Sigmoid colon (tissue), 7 donors: ENCODE data around the gene ESRRA. TPM values are rescaled to one million over a fixed set of nuclear protein-coding genes. Genes with fewer than 3 reads are reported as not detected.
"Not testable (repeated sequence)": the region's sequence is repeated elsewhere in the genome, so short reads cannot be mapped to it uniquely, and the experiment has no call there.

Experiments used
- DNase-seq: peaks from one replicate; pipeline ENCODE4 v3.0.0-alpha.2; 2019
- H3K27ac ChIP-seq, 4 donors: fragments of 200-600 bp; sonication (generic); one replicate each; pipeline ENCODE4 v1.5.1; 2016 to 2019; ENCODE audit warnings: mild to moderate bottlenecking in 1 of 4
- H3K27me3 ChIP-seq, 3 donors: fragments of 200-600 bp; sonication (generic); one replicate each; pipeline ENCODE4 v1.5.1; 2019; ENCODE audit warnings: mild to moderate bottlenecking in 1 of 3
- H3K36me3 ChIP-seq, 4 donors: fragments of 200-600 bp; sonication (generic); one replicate each; pipeline ENCODE4 v1.5.1; 2016 to 2019
- H3K4me1 ChIP-seq, 4 donors: fragments of 200-600 bp; sonication (generic); one replicate each; pipeline ENCODE4 v1.5.1; 2017 to 2019
- H3K4me3 ChIP-seq, 4 donors: fragments of 200-600 bp; sonication (generic); one replicate each; pipeline ENCODE4 v1.5.1; 2017 to 2019; ENCODE audit warnings: mild to moderate bottlenecking in 2 of 4, moderate library complexity in 1 of 4
- H3K9me3 ChIP-seq, 4 donors: fragments of 200-600 bp in 3 of 4; sonication (generic) in 3 of 4; one replicate each; pipeline versions ENCODE4 v1.5.1 to v1.6.1; 2013 to 2019
- EP300 ChIP-seq, 4 donors: sonication (generic); formaldehyde crosslinking; IDR thresholded peaks; one replicate each; pipeline ENCODE4 v1.6.1; 2017; ENCODE audit warnings: antibody characterized with exemption in 4 of 4
- POLR2A ChIP-seq, 2 donors: fragments of 450-650 bp; IDR thresholded peaks; one replicate each; pipeline ENCODE4 v1.6.1; 2016; ENCODE audit warnings: antibody characterized with exemption in 2 of 2, mild to moderate bottlenecking in 2 of 2, moderate library complexity in 2 of 2
- POLR2AphosphoS5 ChIP-seq, 4 donors: sonication (generic); formaldehyde crosslinking; IDR thresholded peaks; one replicate each; pipeline ENCODE4 v1.6.1; 2017; ENCODE audit warnings: antibody characterized with exemption in 4 of 4
- WGBS, 2 donors: extraction: QIAGEN DNeasy Blood & Tissue Kit; methylation state at CpG; one replicate each; pipeline ENCODE4 v1.1.7; 2013; 5-methylcytosine and 5-hydroxymethylcytosine counted together
- intact Hi-C: fragments of 100-400 bp; cut with DNase I; formaldehyde crosslinking; loops from one replicate; pipeline ENCODE4 v1.15.1; 2023
- polyA plus RNA-seq, 3 donors: library from polyadenylated mRNA; stranded (reverse); fragments of 200-250 nt; gene quantifications; one replicate each; pipeline ENCODE4 v1.2.3, GENCODE V29; 2013
- total RNA-seq, 4 donors: library from RNA; depleted of rRNA; stranded (reverse); fragments of >200 nt; gene quantifications; one replicate each; pipeline ENCODE4 v1.1.0, GENCODE V29; 2016
- TF ChIP-seq, protein P1 (sequence below), 4 experiments: fragments of 450-650 bp in 3 of 4; fragments of 200-600 bp in 1 of 4; IDR thresholded peaks; one replicate each; pipeline ENCODE4 v1.5.1; 2016 to 2019; ENCODE audit warnings: antibody characterized with exemption in 4 of 4, mild to moderate bottlenecking in 3 of 4, moderate library complexity in 2 of 4
- donor health status: healthy with polysubstance abuse.
- donor health status: Bipolar disorder and iron deficiency.
- donor health status: healthy.

The ESRRA gene
- total and polyA plus RNA-seq, 7 donors = 39.9 to 244 (median 48.7) TPM

GRCh38 chr11:64322925-64323260, 17.6 kb downstream of the ESRRA start:
- Histone ChIP-seq H3K36me3 (peaks cover 0 to 21% (median 0%) of the 10 kb centered on the region in 4 donors), H3K4me3 (no peak overlapping the region), H3K27ac (no peak overlapping the region), H3K4me1 (peaks cover 0 to 14% (median 13%) of the 10 kb centered on the region in 4 donors), H3K9me3 (no peaks in the 10 kb centered on the region), H3K27me3 (no peaks in the 10 kb centered on the region)
- TF ChIP-seq POLR2A (IDR thresholded peaks at IDR 0.05) (no peak), POLR2AphosphoS5 (IDR thresholded peaks at IDR 0.05) (no peak), EP300 (IDR thresholded peaks at IDR 0.05) (no peak)
- TF ChIP-seq, protein P1, sequence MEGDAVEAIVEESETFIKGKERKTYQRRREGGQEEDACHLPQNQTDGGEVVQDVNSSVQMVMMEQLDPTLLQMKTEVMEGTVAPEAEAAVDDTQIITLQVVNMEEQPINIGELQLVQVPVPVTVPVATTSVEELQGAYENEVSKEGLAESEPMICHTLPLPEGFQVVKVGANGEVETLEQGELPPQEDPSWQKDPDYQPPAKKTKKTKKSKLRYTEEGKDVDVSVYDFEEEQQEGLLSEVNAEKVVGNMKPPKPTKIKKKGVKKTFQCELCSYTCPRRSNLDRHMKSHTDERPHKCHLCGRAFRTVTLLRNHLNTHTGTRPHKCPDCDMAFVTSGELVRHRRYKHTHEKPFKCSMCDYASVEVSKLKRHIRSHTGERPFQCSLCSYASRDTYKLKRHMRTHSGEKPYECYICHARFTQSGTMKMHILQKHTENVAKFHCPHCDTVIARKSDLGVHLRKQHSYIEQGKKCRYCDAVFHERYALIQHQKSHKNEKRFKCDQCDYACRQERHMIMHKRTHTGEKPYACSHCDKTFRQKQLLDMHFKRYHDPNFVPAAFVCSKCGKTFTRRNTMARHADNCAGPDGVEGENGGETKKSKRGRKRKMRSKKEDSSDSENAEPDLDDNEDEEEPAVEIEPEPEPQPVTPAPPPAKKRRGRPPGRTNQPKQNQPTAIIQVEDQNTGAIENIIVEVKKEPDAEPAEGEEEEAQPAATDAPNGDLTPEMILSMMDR (IDR thresholded peaks at IDR 0.05) = no peak
- no peak for DNase-seq
- intact Hi-C loops = no loop called here
- 63 to 81% methylated on average over 7 of the region's 7 CpGs for WGBS, 2 donors

DNA sequence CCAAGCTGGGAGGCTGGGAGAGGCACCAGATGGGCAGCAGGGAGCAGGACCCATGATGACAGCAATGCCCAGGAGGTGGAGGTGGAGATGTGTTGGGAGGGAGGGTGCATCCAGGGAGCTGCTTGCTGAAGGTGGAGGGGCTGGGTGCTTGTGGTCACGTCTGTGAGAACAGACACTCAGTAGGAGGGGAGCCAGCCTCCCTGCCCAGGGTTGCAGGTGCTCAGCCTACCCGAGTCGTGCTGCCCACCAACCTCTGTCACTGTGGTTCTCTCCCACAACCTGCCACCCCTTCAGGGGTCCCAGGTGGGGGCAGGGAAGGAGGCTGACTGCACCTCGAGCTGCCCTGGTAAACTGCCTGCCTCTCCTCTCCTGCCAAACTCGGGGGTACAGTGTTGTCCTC, 18.0 kb downstream of the ESRRA start:
- no peak for DNase-seq
- intact Hi-C loops = no loop called here
- peaks cover 0 to 14% (median 13%) of the 10 kb centered on the region in 4 donors for H3K4me1 ChIP-seq
- H3K27me3 ChIP-seq = no peaks in the 10 kb centered on the region
- H3K27ac ChIP-seq = no peak overlapping the region
- H3K4me3 ChIP-seq = no peak overlapping the region
- H3K9me3 ChIP-seq = no peaks in the 10 kb centered on the region
- TF ChIP-seq POLR2AphosphoS5 (IDR thresholded peaks at IDR 0.05) = no peak
- no peak for TF ChIP-seq POLR2A (IDR thresholded peaks at IDR 0.05)
- TF ChIP-seq, protein P1 (IDR thresholded peaks at IDR 0.05) = no peak
- TF ChIP-seq EP300 (IDR thresholded peaks at IDR 0.05) = no peak
- WGBS, 2 donors = 30 to 52% methylated on average over 5 of the region's 5 CpGs
- H3K36me3 ChIP-seq = peaks cover 0 to 21% (median 0%) of the 10 kb centered on the region in 4 donors

- WGBS, 2 donors = 69 to 87% methylated on average over 4 of the region's 4 CpGs
- H3K4me1 ChIP-seq, intact Hi-C loops, H3K27me3 ChIP-seq, DNase-seq, H3K9me3 ChIP-seq, H3K27ac ChIP-seq, H3K4me3 ChIP-seq: not testable (repeated sequence)
- H3K36me3 ChIP-seq = peaks cover 0 to 21% (median 0%) of the 10 kb centered on the region in 4 donors
Measured at GRCh38 chr11:64323984-64324383, 18.7 kb downstream of the ESRRA start.

DNA sequence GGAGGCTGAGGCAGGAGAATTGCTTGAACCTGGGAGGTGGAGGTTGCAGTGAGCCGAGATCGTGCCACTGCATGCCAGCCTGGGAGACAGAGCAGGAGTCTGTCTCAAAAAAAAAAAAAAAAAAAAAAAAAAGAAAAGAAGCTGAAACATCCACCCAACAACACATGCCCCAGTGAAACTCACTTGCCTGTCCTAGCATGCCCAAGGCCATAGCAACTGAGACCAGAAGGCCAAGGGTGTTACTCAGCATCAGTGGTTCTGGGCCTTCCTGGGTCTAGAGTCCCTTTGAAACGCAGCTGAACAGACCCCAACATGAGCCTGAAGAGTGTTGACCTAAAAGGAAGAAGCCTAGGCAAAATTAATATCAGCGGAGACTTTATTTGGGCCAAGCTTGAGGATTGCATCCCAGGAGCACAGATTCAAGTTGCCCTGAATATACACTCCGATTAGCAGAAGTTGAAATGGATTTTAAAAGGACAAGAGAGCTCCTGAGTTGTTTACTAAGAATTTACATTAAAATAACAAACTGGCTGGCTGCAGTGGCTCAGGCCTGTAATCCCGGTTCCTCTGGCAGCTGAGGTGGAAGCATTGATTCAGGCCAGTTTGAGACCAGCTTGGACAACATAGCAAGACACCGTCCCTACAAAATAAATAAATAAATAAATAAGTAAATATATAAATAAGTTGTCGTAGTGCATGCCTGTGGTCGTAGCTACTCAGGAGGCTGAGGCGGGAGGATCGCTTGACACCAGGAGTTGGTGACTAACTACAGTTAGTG, 19.6 kb downstream of the ESRRA start:
- no peaks in the 10 kb centered on the region for H3K4me1 ChIP-seq
- peaks cover 0 to 21% (median 0%) of the 10 kb centered on the region in 4 donors for H3K36me3 ChIP-seq
- no peaks in the 10 kb centered on the region for H3K27me3 ChIP-seq
- no peak for TF ChIP-seq POLR2AphosphoS5 (IDR thresholded peaks at IDR 0.05)
- no peak for TF ChIP-seq POLR2A (IDR thresholded peaks at IDR 0.05)
- no peak for TF ChIP-seq EP300 (IDR thresholded peaks at IDR 0.05)
- TF ChIP-seq, protein P1 (IDR thresholded peaks at IDR 0.05) = no peak
- 76 to 87% methylated on average over 11 of the region's 11 CpGs for WGBS, 2 donors
- H3K9me3 ChIP-seq = no peaks in the 10 kb centered on the region
- H3K27ac ChIP-seq = no peak overlapping the region
- intact Hi-C loops = no loop called here
- no peak for DNase-seq
- no peak overlapping the region for H3K4me3 ChIP-seq

GRCh38 chr11:64327375-64327774, 22.1 kb downstream of the ESRRA start:
- TF ChIP-seq, protein P1 (IDR thresholded peaks at IDR 0.05) = no peak
- TF ChIP-seq POLR2AphosphoS5 (IDR thresholded peaks at IDR 0.05) = no peak
- no peak for TF ChIP-seq POLR2A (IDR thresholded peaks at IDR 0.05)
- TF ChIP-seq EP300 (IDR thresholded peaks at IDR 0.05) = no peak
- Histone ChIP-seq H3K36me3 (peaks cover 0 to 4% (median 0%) of the 10 kb centered on the region in 4 donors), H3K27me3 (no peaks in the 10 kb centered on the region), H3K27ac (no peak overlapping the region), H3K4me3 (no peak overlapping the region), H3K9me3 (no peaks in the 10 kb centered on the region), H3K4me1 (peaks cover 0 to 9% (median 3%) of the 10 kb centered on the region in 4 donors)
- WGBS, 2 donors = 49 to 79% methylated on average over 2 of the region's 2 CpGs
- intact Hi-C loops = no loop called here
- no peak for DNase-seq
